ENCODE measurements around the gene IFI6.
"Not testable (repeated sequence)": the region's sequence is repeated elsewhere in the genome, so short reads cannot be mapped to it uniquely, and the experiment has no call there.

The IFI6 gene

GRCh38 chr1:27630859-27631491, 41.0 kb downstream of the IFI6 start:
- no peak for DNase-seq (ENCODE audit: low read depth, low spot score)

GRCh38 chr1:27628712-27629111, 43.3 kb downstream of the IFI6 start:
- no peak for DNase-seq (ENCODE audit: low read depth, low spot score)

DNA sequence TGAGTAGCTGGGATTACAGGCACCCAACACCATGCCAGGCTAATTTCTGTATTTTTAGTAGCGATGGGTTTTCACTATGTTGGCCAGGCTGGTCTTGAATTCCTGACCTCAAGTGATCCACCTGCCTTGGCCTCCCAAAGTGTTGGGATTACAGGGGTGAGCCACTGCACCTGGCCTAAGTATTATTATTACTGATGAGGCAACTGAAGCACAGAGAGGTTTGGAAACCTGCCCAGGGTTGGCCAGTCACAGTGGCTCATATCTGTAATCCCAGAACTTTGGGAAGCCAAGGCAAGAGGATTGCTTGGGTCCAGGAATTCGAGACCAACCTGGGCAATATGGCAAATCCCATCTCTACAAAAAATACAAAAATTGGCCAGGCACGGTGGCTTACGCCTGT, 44.3 kb downstream of the IFI6 start:
- DNase-seq (ENCODE audit: low read depth, low spot score): not testable (repeated sequence)

DNA sequence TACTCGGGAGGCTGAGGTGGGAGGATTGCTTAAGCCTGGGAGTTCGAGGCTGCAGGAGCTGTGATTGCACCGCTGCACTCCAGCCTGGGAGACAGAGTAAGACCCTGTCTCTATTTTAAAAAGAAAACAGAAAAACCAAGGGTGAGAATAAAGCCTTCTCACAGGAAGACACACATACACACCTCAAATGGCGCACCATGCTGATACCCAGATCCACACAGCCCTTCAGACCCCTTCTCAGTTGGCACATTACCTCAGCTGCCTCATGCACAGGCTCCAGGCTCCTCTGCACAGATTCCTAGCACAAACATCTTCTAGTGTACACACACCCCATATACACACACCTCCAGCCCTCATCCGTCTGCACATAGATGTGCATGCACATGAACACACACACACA, 44.9 kb downstream of the IFI6 start:
- no peak for DNase-seq (ENCODE audit: low read depth, low spot score)

DNA sequence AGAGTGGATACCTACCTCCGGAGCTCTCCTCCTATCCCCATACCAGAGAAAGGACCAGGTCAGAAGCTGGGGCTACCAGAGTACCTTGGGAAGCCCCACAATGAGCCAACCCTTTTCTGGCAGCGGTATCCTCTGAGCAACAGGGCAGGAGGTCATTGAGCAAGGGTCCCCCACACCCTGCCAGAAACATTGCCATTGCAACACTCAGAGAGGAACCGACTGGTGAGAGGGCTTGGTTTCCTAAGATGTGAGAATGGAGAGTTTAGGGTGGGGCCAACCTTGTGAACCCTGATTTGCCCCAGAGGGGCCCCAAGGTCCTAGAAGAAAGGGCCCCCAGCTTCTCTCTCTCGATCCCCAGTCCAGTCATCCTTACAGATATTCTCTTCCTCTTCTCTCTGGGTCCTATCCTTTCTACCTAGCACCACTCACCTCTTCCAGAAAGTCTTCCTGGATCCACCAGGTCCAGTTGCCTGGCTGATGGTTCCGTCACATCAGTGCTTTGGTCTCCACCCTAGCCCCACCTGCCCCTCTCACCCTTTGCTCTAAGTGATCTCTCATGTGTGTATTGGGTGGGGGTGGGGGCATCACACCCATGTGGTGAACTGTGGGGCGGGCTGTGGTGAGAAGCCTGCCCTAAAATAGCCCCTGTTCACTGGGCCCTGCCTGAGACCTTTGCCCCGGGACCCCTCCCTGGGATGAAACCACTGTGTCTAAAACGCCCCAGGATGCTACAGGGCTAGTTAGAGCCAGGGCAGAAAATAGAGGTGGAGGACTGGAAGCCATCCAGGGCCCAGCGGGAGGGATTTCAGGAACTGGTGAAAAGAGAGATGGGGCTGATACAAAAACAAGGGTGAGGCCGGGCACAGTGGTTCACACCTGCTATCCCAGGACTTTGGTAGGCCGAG, 45.7 kb downstream of the IFI6 start:
- no peak for DNase-seq (ENCODE audit: low read depth, low spot score)

GRCh38 chr1:27624467-27625178, 47.4 kb downstream of the IFI6 start:
- DNase-seq (ENCODE audit: low read depth, low spot score): no peak

DNA sequence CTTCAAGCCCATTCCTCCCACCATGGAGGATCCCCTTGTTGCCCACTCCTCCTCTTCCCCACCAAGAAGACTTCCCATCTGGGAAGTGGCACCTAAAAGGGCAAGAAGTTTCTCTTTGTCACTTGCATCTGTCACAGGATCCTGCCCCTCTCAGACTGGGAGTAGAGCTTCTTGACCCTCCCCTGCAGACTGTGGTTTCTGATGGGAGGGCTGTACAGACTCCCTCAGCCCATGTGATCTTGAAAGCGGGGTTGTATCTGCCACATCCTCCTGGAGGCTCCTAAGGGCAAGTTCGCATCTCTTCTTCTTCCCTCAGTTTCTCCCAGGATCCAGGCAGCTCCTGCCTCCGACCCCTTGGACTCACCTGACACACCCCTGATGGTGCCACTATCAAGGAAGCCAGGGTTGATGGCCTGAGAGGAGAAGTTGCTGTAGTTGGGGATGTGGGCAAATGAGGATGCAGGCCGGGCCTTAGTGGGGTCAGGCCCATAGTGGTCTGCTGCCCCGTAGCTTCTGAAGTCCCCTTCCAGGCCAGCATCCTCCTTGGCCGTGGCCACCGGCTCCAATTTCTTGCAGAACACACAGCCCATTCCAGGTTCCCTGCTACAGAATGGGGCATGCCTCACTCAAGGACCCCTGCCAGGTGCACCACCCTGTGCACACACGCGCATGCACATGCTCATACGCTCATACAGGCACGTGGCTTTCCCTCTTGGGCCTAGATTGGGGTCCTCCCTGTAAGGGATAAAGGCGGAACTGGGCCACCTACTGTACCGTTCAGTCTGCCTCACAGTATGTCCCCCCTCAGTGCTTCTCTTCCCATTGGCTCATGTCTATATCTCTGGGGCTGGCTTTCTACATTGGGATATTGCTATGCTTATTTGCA, 48.4 kb downstream of the IFI6 start:
- no peak for DNase-seq (ENCODE audit: low read depth, low spot score)

GRCh38 chr1:27622828-27623227, 49.2 kb downstream of the IFI6 start:
- DNase-seq (ENCODE audit: low read depth, low spot score): no peak

- DNase-seq (ENCODE audit: low read depth, low spot score): no peak
These were observed 50.7 kb downstream of the IFI6 start for GRCh38 chr1:27621051-27621920.

DNA sequence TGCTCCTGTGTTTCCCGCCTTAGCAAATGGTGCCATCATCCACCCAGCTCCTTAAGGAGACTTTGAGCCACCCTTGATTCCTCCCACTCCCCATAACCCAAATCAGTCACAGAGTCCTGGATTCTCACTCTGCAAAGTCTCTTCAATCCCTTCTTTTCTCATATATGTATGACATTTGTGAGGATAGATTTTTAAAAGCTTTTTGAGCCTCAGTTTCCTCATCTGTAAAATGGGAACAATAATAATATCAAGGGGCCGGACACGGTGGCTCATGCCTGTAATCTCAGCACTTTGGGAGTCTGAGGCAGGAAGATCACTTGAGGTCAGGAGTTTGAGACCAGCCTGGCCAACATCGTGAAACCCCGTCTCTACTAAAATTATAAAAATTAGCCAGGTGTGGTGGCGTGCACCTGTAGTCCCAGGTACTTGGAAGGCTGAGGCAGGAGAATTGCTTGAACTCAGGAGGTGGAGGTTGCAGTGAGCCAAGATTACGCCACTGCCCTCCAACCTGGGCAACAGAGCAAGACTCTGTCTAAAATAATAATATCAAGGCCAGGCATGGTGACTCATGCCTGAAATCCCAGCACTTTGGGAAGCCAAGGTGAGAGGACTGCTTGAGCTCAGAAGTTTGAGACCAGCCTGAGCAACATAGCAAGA, 52.1 kb downstream of the IFI6 start:
- DNase-seq (ENCODE audit: low read depth, low spot score): not testable (repeated sequence)

DNA sequence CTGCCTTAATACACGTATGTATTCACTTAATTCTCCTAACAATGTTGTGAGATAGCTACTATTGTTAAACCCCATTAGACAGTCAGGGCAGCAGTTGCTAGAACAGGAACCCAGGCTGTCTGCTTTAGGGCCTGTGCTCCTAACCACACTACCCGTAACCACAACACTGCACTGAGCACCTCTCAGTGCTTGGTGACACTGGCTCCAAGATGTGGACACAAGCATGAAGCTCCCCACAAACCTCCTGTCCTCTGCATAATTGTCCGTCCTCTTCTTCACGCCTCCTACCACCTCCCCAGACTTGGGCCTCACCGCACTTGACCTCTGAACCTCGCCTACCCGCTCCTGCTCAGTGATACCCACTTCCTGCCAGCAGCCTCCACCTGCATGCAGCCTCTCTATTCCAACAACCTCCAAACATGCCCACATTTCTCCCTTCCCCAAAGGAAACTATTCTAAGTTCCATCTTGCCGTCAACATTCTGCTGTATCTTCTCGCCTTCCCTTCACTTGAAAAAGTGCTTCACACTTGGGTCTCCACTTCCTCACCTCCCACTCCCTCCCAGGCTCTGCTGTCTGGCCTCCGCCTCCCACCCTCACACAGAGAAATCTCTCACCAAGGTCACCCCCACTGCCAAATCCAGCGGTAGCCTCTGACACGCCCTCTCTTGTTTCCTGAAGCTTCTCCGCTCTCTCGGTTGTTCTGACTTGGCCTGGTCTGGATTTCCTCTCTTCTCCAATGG, 53.5 kb downstream of the IFI6 start:
- no peak for DNase-seq (ENCODE audit: low read depth, low spot score)

- DNase-seq (ENCODE audit: low read depth, low spot score): no peak
These were observed 54.6 kb downstream of the IFI6 start for GRCh38 chr1:27617420-27617819.

GRCh38 chr1:27616441-27616840, 55.6 kb downstream of the IFI6 start:
- no peak for DNase-seq (ENCODE audit: low read depth, low spot score)

All from activated CD4-positive, CD25-positive, alpha-beta regulatory T cell treated with anti-CD3 and anti-CD28 coated beads, Interleukin-2, amount 50 U/mL, for 16 hours (primary cell).